ENCODE data around the gene DDX41.

DDX41 gene

DNA sequence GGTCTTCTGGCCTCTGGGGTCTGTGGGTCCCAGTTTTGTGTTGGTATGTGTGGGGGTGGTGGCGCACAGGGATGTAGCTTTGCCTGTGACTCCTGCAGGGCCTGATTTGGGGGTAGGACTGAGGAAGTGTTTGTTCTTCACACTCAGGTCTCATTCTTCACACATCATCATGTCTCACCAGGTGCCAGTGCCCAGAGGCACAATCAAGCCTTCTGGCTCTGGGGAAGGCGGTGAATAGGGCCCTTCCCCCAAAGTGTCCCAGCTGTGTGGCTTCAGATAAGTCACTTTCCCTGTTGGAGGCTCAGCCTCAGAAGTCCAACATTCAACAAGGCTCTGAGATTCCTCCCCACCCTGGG, 48.5 kb downstream of the DDX41 start:
- peaks cover 59% of the 10 kb centered on the region for H3K36me3 ChIP-seq (ENCODE audit: control insufficient read depth, low read depth, low read length)
- H3K9ac ChIP-seq (ENCODE audit: low read length) = no peak overlapping the region

DNA sequence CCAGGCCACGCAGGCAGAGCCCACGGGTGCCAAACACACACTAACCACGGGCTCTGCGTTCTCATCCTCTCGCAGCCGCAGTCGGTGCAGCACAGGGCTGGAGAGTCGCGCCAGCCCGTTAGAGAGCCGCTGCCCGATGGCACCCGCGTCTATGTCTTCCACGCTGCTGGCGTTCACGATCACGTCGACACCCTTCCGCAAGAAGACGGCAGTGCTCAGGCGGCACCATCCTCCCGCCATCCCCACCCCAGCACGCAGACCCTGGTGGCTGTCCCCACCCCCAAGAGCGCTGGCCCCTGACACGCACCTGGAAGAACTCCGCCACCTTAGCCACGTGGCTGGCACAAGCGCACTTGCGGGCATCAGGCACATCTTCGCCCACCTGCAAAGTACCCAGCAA, 49.3 kb downstream of the DDX41 start:
- Histone ChIP-seq H3K4me3 (ENCODE audit: low read length) (no peak overlapping the region), H3K9me3 (ENCODE audit: control insufficient read depth, low read depth, low read length) (no peaks in the 10 kb centered on the region), H3K36me3 (ENCODE audit: control insufficient read depth, low read depth, low read length) (peaks cover 62% of the 10 kb centered on the region), H3K27ac (ENCODE audit: low read length) (no peak overlapping the region), H3K9ac (ENCODE audit: low read length) (no peak overlapping the region), H3K27me3 (ENCODE audit: control insufficient read depth, insufficient read depth, low read length) (no peaks in the 10 kb centered on the region), H3K4me1 (ENCODE audit: control insufficient read depth, low read depth, low read length) (peaks cover 29% of the 10 kb centered on the region)

More for the DNA sequence above, 48.5 kb downstream of the DDX41 start:
- Histone ChIP-seq H3K4me3 (ENCODE audit: low read length) (no peak overlapping the region), H3K27ac (ENCODE audit: low read length) (no peak overlapping the region), H3K9me3 (ENCODE audit: control insufficient read depth, low read depth, low read length) (no peaks in the 10 kb centered on the region), H3K4me1 (ENCODE audit: control insufficient read depth, low read depth, low read length) (peaks cover 29% of the 10 kb centered on the region), H3K27me3 (ENCODE audit: control insufficient read depth, insufficient read depth, low read length) (no peaks in the 10 kb centered on the region)

DNA sequence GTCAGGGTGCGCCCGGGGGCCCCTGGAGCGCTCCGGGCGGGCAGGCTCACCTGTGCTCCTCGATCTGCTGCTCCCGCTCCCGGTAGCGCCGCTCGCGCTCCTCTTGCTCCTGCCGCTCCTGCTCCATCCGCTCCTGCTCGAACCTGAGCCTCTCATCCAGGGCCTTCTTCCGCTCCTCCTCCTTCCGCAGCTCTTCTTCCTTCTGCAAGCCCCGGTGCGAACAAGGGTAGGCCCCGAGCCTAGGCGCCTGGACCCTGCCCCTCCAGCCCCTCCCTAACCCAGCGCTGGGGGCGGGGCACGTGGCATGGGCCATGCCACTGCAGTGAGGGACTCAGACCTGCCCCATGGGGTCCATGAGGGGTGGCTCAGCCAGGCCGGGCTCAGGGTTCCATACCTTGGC, 49.9 kb downstream of the DDX41 start:
- no peaks in the 10 kb centered on the region for H3K9me3 ChIP-seq (ENCODE audit: control insufficient read depth, low read depth, low read length)
- peaks cover 61% of the 10 kb centered on the region for H3K36me3 ChIP-seq (ENCODE audit: control insufficient read depth, low read depth, low read length)
- peaks cover 25% of the 10 kb centered on the region for H3K4me1 ChIP-seq (ENCODE audit: control insufficient read depth, low read depth, low read length)
- H3K4me3 ChIP-seq (ENCODE audit: low read length) = no peak overlapping the region
- no peak overlapping the region for H3K9ac ChIP-seq (ENCODE audit: low read length)
- H3K27ac ChIP-seq (ENCODE audit: low read length) = no peak overlapping the region
- H3K27me3 ChIP-seq (ENCODE audit: control insufficient read depth, insufficient read depth, low read length) = no peaks in the 10 kb centered on the region

DNA sequence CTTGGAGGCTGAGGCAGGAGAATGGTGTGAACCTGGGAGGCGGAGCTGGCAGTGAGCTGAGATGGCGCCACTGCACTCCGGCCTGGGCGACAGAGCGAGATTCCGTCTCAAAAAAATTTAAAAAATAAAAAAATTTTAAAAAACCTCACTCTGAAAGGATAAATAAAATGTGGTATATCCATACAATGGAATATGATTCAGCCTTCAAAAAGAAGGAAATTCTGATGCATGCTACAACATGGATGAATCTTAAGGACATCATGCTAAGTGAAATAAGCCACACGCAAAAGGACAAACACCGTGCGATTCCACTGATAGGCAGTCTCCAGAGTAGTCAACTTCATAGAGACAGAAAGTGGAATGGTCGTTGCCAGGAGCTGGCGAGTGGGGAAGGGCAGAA, 51.7 kb downstream of the DDX41 start:
- no peak overlapping the region for H3K27ac ChIP-seq (ENCODE audit: low read length)
- H3K27me3 ChIP-seq (ENCODE audit: control insufficient read depth, insufficient read depth, low read length) = no peaks in the 10 kb centered on the region
- H3K9me3 ChIP-seq (ENCODE audit: control insufficient read depth, low read depth, low read length) = no peaks in the 10 kb centered on the region
- peaks cover 7% of the 10 kb centered on the region for H3K4me1 ChIP-seq (ENCODE audit: control insufficient read depth, low read depth, low read length)
- H3K9ac ChIP-seq (ENCODE audit: low read length) = no peak overlapping the region
- peaks cover 62% of the 10 kb centered on the region for H3K36me3 ChIP-seq (ENCODE audit: control insufficient read depth, low read depth, low read length)
- no peak overlapping the region for H3K4me3 ChIP-seq (ENCODE audit: low read length)

DNA sequence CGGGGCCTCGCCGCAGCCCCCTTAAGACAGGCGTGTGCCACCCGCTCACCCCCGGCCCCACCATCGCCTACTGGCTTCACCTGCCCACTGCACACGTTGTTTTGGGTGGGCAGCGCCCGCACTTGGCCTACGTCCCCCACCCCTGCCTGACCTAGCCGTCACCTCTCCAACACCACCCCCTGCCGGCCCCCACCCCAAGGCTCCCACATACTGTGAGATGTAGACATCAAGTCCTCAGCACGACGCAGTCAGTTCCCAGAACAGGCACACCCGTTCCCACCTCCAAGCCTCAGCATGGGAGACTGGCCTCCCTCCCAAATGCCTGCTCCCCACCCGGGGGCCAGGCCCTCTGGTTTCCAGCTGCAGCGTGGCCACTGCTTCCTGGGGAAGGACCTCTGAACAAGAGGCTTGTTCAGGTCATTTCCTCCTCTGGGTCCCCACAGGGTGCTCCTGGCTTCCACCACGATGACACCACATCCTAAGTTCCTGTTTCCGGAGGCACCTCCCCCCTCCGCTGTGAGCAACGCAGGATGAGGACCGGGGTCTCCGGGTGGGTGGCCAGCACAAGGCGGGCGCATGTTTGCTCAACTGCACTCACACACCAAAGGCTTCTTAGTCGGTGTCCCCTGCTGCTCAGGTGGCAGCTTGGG, 54.6 kb downstream of the DDX41 start:
- Histone ChIP-seq H3K4me3 (ENCODE audit: low read length) (no peak overlapping the region), H3K9ac (ENCODE audit: low read length) (no peak overlapping the region), H3K27ac (ENCODE audit: low read length) (no peak overlapping the region), H3K4me1 (ENCODE audit: control insufficient read depth, low read depth, low read length) (peaks cover 2% of the 10 kb centered on the region), H3K9me3 (ENCODE audit: control insufficient read depth, low read depth, low read length) (no peaks in the 10 kb centered on the region), H3K36me3 (ENCODE audit: control insufficient read depth, low read depth, low read length) (peaks cover 67% of the 10 kb centered on the region), H3K27me3 (ENCODE audit: control insufficient read depth, insufficient read depth, low read length) (no peaks in the 10 kb centered on the region)
